ENCODE data around the gene ST3GAL4. TPM values are rescaled to one million over a fixed set of nuclear protein-coding genes. Genes with fewer than 3 reads are reported as not detected.
"Not testable (repeated sequence)": the region's sequence is repeated elsewhere in the genome, so short reads cannot be mapped to it uniquely, and the experiment has no call there.

Gene ST3GAL4
- total RNA-seq, 2 experiments from 2014 or later = 1.6 TPM

DNA sequence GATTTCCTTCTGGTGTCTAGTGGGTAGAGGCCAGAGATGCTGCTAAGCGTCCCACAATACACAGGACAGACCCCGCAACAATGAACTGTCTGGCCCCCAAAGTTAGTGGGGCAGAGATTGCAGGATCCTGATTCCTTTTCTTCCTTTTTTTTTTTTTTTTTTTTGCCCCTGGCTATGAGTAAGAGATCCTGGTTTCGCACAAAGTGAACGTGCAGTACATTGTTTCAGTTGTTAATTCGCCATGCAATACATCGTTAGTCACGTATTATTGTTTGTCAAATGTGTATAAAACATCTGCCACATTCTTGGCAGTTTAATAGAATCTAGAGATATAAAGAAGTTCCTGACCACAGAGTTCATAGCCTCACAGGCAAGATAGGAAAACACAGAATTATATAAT is 20.2 kb downstream of the ST3GAL4 start:
- ChIA-PET POLR2A (no interaction called here), CTCF (no interaction called here)
- no peaks in the 10 kb centered on the region for H3K27me3 ChIP-seq (ENCODE audit: control insufficient read depth in 1 of 2, insufficient read depth in 2 of 2, low read length in 2 of 2)
- no peaks in the 10 kb centered on the region for H3K9me3 ChIP-seq (ENCODE audit: control insufficient read depth in 1 of 2, insufficient read depth in 1 of 2, low read length in 2 of 2)
- ATAC-seq (ENCODE audit: poor library complexity) (no peak), DNase-seq (no peak)
- no peaks in the 10 kb centered on the region for H3K36me3 ChIP-seq (ENCODE audit: insufficient read depth, low read length)
- Mint-ChIP-seq H3K4me1 (ENCODE audit: low read depth) (no peaks in the 10 kb centered on the region), H3K4me3 (no peak overlapping the region), H3K9me3 (no peaks in the 10 kb centered on the region), H3K36me3 (ENCODE audit: low read depth) (no peaks in the 10 kb centered on the region), H3K27me3 (no peaks in the 10 kb centered on the region), H3K27ac (no peak overlapping the region)
- no peak overlapping the region for H3K27ac ChIP-seq (ENCODE audit: low read depth in 1 of 2, low read length in 2 of 2)
- TF ChIP-seq, protein P1, sequence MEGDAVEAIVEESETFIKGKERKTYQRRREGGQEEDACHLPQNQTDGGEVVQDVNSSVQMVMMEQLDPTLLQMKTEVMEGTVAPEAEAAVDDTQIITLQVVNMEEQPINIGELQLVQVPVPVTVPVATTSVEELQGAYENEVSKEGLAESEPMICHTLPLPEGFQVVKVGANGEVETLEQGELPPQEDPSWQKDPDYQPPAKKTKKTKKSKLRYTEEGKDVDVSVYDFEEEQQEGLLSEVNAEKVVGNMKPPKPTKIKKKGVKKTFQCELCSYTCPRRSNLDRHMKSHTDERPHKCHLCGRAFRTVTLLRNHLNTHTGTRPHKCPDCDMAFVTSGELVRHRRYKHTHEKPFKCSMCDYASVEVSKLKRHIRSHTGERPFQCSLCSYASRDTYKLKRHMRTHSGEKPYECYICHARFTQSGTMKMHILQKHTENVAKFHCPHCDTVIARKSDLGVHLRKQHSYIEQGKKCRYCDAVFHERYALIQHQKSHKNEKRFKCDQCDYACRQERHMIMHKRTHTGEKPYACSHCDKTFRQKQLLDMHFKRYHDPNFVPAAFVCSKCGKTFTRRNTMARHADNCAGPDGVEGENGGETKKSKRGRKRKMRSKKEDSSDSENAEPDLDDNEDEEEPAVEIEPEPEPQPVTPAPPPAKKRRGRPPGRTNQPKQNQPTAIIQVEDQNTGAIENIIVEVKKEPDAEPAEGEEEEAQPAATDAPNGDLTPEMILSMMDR (IDR thresholded peaks at IDR 0.05) = no peak
- intact Hi-C loops (cut with DNase I, micrococcal nuclease) = no loop called here
- H3K4me3 ChIP-seq (ENCODE audit: low read length) = no peak overlapping the region
- no peaks in the 10 kb centered on the region for H3K4me1 ChIP-seq (ENCODE audit: insufficient read depth, low read length)

DNA sequence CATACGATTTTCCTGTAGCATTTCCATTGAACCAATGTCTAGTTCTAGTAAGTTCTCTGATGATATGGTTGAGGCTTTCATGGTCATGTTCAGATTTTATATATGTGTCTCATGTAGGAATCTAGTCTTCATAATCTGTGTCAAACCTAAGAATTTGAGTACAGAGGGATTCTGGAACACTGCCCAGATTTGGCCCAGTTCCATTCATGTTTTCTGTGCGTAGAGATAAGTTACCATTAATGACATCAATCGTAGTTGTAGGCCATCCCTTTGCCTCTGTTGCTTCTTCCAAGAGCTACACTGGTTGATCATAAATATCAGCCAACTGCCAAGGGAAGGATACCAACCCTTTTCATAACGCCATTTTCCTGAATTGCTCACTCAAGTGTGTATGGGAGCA is 23.3 kb downstream of the ST3GAL4 start:
- Histone ChIP-seq H3K27me3 (ENCODE audit: control insufficient read depth in 1 of 2, insufficient read depth in 2 of 2, low read length in 2 of 2) (no peaks in the 10 kb centered on the region), H3K4me3 (ENCODE audit: low read length) (no peak overlapping the region), H3K27ac (ENCODE audit: low read depth in 1 of 2, low read length in 2 of 2) (no peak overlapping the region), H3K4me1 (ENCODE audit: insufficient read depth, low read length) (no peaks in the 10 kb centered on the region), H3K9me3 (ENCODE audit: control insufficient read depth in 1 of 2, insufficient read depth in 1 of 2, low read length in 2 of 2) (no peaks in the 10 kb centered on the region), H3K36me3 (ENCODE audit: insufficient read depth, low read length) (no peaks in the 10 kb centered on the region)
- Mint-ChIP-seq H3K4me3 (no peak overlapping the region), H3K36me3 (ENCODE audit: low read depth) (no peaks in the 10 kb centered on the region), H3K27ac (no peak overlapping the region), H3K27me3 (no peaks in the 10 kb centered on the region), H3K9me3 (no peaks in the 10 kb centered on the region), H3K4me1 (ENCODE audit: low read depth) (no peaks in the 10 kb centered on the region)
- intact Hi-C loops (cut with DNase I, micrococcal nuclease) = no loop called here
- POLR2A ChIA-PET = no interaction called here
- CTCF ChIA-PET = no interaction called here
- DNase-seq = no peak
- no peak for ATAC-seq (ENCODE audit: poor library complexity)
- TF ChIP-seq, protein P1 (IDR thresholded peaks at IDR 0.05) = no peak

DNA sequence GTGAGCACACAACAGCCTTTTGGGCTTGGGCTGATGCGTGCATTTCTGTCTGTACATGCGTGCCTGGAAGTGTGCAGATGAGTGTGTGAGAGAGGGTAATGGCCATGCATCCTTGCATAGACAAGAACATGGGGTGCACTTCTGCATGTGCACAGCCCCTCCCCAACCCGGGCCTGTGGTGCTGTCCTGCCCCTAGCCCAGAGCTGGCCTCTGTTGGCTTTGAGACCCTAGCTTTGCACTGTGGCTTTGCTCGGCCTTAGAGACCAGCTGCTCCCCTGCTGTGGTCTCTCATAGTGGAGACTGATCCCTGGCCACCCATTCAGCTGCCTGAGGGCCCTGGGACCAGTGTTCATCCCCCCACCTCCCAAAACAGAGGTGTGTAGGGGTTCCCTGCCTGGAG is 25.4 kb downstream of the ST3GAL4 start:
- TF ChIP-seq, protein P1 (IDR thresholded peaks at IDR 0.05) = no peak
- ATAC-seq (ENCODE audit: poor library complexity) (no peak), DNase-seq (no peak)
- Mint-ChIP-seq H3K9me3 (no peaks in the 10 kb centered on the region), H3K36me3 (ENCODE audit: low read depth) (no peaks in the 10 kb centered on the region), H3K4me1 (ENCODE audit: low read depth) (no peaks in the 10 kb centered on the region), H3K4me3 (no peak overlapping the region), H3K27me3 (no peaks in the 10 kb centered on the region), H3K27ac (no peak overlapping the region)
- Histone ChIP-seq H3K27me3 (ENCODE audit: control insufficient read depth in 1 of 2, insufficient read depth in 2 of 2, low read length in 2 of 2) (no peaks in the 10 kb centered on the region), H3K9me3 (ENCODE audit: control insufficient read depth in 1 of 2, insufficient read depth in 1 of 2, low read length in 2 of 2) (no peaks in the 10 kb centered on the region), H3K27ac (ENCODE audit: low read depth in 1 of 2, low read length in 2 of 2) (no peak overlapping the region), H3K4me3 (ENCODE audit: low read length) (no peak overlapping the region), H3K36me3 (ENCODE audit: insufficient read depth, low read length) (no peaks in the 10 kb centered on the region), H3K4me1 (ENCODE audit: insufficient read depth, low read length) (no peaks in the 10 kb centered on the region)
- POLR2A ChIA-PET = no interaction called here
- CTCF ChIA-PET = no interaction called here
- intact Hi-C loops (cut with DNase I, micrococcal nuclease) = no loop called here

DNA sequence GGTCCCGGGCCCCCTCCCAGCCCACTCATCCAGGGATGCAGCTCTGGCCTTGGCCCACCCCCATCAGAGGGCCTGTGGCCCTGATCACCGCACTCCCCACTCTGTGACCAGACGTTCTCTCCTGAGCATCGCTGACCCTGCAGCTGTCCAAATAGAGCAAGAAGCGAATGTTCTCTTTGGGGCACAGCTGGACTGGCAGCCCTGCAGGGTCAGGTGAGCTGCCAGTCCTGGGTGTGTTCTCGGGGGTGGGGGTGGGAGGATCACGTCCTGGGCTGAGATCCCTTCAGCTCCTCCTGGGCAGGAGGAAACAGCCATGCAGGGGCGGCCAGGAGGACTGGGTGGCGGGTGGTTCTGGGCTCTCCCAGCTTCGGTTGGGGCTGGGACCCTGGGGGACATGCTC is 26.5 kb downstream of the ST3GAL4 start:
- intact Hi-C loops (cut with DNase I, micrococcal nuclease); H3K4me1 ChIP-seq (ENCODE audit: insufficient read depth, low read length); H3K36me3 ChIP-seq (ENCODE audit: insufficient read depth, low read length); ATAC-seq (ENCODE audit: poor library complexity); H3K27ac ChIP-seq (ENCODE audit: low read depth in 1 of 2, low read length in 2 of 2); H3K36me3 Mint-ChIP-seq (ENCODE audit: low read depth); POLR2A ChIA-PET; H3K27ac Mint-ChIP-seq; H3K4me1 Mint-ChIP-seq (ENCODE audit: low read depth); H3K9me3 ChIP-seq (ENCODE audit: control insufficient read depth in 1 of 2, insufficient read depth in 1 of 2, low read length in 2 of 2); DNase-seq; CTCF ChIA-PET; H3K4me3 Mint-ChIP-seq; H3K27me3 Mint-ChIP-seq; H3K9me3 Mint-ChIP-seq; H3K27me3 ChIP-seq (ENCODE audit: control insufficient read depth in 1 of 2, insufficient read depth in 2 of 2, low read length in 2 of 2); H3K4me3 ChIP-seq (ENCODE audit: low read length): not testable (repeated sequence)

DNA sequence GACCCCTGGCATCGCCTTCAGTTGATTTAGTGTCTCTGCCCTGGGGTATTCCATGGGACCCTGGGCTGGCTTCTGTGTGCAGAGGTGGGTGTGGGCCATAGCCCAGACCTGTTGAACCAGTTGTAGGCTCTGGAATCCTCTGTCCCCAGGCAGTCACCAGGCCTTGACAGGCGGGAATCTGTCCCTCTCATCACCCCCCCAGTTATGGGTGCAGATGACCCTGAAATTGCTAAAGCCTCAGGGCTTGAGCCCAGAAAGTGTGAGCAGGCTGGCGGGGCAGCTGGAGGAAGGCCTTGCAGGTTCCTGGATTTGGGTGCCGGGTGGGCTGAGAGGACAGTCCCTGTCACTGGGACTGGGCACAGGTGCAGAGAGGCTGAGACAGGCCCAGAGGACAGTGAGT is 27.2 kb downstream of the ST3GAL4 start:
- H3K4me1 Mint-ChIP-seq (ENCODE audit: low read depth); H3K9me3 Mint-ChIP-seq; H3K27me3 Mint-ChIP-seq; H3K4me3 ChIP-seq (ENCODE audit: low read length); H3K9me3 ChIP-seq (ENCODE audit: control insufficient read depth in 1 of 2, insufficient read depth in 1 of 2, low read length in 2 of 2); H3K4me1 ChIP-seq (ENCODE audit: insufficient read depth, low read length); DNase-seq; H3K27ac Mint-ChIP-seq; H3K27ac ChIP-seq (ENCODE audit: low read depth in 1 of 2, low read length in 2 of 2); POLR2A ChIA-PET; H3K4me3 Mint-ChIP-seq; intact Hi-C loops (cut with DNase I, micrococcal nuclease); CTCF ChIA-PET; H3K36me3 ChIP-seq (ENCODE audit: insufficient read depth, low read length); ATAC-seq (ENCODE audit: poor library complexity); H3K27me3 ChIP-seq (ENCODE audit: control insufficient read depth in 1 of 2, insufficient read depth in 2 of 2, low read length in 2 of 2); H3K36me3 Mint-ChIP-seq (ENCODE audit: low read depth): not testable (repeated sequence)
